HG03469 (cell line): Measurements from ENCODE around the gene BACH1.
"Not testable (repeated sequence)": the region's sequence is repeated elsewhere in the genome, so short reads cannot be mapped to it uniquely, and the experiment has no call there.

Source experiments
- ATAC-seq: cut with Tn5 transposase; IDR thresholded peaks from one replicate; pipeline ENCODE4 v1.9.1; 2021; ENCODE audit warnings: mild to moderate bottlenecking, moderate library complexity, moderate number of reproducible peaks; ENCODE audit not compliant: unreplicated experiment

Gene BACH1

DNA sequence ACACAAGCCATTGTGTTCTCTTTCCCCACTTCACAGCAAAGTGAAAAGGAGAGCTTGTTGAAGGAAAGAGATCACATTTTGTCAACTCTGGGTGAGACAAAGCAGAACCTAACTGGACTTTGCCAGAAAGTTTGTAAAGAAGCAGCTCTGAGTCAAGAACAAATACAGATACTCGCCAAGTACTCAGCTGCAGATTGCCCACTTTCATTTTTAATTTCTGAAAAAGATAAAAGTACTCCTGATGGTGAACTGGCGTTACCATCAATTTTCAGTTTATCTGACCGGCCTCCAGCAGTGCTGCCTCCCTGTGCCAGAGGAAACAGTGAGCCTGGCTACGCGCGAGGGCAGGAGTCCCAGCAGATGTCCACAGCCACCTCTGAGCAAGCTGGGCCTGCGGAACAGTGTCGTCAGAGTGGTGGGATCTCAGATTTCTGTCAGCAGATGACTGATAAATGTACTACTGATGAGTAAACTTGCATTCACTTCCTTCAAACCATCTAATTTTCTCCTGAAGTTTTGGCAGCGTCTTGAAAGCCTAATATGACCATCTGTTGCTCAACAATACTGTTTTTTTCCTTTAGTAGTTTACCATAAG is 43.7 kb downstream of the BACH1 start:
- ATAC-seq, result peak; percentile 69

DNA sequence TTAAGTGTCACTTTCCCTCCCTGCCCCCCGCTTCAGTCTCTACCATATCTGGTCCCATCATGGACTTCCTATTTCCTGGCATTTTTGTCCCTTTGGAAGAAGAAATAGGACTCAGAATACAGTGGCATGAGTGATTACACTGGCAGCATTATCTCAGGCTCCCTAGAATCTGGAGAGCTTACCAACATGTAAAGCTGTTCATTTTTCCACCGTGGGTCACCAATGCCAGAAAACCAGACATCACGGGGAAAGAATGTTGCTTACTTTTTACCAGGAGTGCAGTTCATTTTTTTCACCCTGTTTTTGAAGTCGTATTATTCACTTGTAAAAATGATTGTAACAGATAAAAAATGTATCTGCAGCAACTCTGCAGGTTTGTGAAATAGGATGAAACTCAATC is 44.8 kb downstream of the BACH1 start:
- ATAC-seq, result no peak

GRCh38 chr21:29346281-29346680 is 47.6 kb downstream of the BACH1 start:
- no peak for ATAC-seq

GRCh38 chr21:29346771-29347170 is 48.0 kb downstream of the BACH1 start:
- no peak for ATAC-seq

GRCh38 chr21:29347274-29347681 is 48.6 kb downstream of the BACH1 start:
- ATAC-seq, result no peak

DNA sequence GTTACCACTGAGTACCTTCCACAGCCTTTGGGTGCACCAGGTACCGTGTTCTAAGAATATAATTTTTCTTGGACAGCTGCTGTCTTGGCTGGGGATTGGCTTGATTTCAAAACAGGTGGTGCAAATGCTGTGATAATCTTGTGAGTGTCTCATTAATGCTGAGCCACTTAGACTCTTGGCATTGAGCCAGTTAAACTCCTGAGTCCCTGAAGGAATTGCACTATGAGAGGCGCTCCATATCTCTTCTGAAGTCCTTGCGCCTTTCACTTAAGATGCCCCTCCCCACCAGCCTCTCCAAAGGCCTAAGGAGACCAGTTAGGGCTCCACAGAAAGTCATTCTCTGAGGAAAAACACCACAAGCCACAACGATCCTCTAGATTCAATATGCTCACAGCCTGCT is 51.0 kb downstream of the BACH1 start:
- no peak for ATAC-seq

- no peak for ATAC-seq
These were observed 51.6 kb downstream of the BACH1 start for GRCh38 chr21:29350246-29350779.

DNA sequence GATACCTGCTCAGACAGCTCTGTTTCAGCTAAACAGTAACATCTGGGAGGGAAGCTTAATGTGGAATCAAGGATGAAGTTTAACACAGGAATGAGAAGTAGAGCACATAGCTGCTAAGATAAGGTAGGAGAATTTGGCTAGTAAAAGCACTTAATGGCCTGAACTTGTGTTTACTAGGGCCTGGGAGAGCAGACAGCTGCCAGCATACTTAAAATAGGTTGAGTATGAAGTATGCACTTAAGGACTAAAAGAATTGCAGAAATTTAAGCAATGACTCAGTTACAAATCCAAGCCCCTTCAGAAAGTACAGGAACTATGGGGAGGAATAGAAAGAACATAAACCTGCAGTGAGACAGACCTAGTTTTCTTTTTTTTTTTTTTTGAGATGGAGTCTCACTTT is 53.0 kb downstream of the BACH1 start:
- no peak for ATAC-seq

GRCh38 chr21:29355043-29355710 is 56.5 kb downstream of the BACH1 start:
- not testable (repeated sequence) for ATAC-seq

DNA sequence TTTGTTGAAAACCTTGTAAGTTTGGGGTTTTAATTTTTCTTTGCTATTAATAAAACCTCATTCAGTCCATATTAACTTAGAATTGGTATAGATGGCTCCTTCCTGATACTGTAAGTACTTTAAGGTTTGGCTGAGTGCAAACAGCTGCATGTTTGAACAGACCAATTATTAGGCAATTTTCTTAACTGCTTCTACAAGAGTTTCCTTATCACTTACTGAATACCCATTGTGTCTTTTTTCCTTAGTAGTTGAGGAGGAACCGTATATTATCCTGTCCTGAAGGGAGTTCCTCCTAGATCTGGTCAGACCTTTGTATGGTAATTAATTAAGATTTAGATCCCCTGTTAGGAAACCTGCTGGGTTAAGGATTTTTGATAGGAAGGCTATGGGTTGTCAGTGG is 57.6 kb downstream of the BACH1 start:
- not testable (repeated sequence) for ATAC-seq

GRCh38 chr21:29356810-29357209 is 58.1 kb downstream of the BACH1 start:
- not testable (repeated sequence) for ATAC-seq

- no peak for ATAC-seq
These were observed 61.0 kb downstream of the BACH1 start for GRCh38 chr21:29359718-29360117.

DNA sequence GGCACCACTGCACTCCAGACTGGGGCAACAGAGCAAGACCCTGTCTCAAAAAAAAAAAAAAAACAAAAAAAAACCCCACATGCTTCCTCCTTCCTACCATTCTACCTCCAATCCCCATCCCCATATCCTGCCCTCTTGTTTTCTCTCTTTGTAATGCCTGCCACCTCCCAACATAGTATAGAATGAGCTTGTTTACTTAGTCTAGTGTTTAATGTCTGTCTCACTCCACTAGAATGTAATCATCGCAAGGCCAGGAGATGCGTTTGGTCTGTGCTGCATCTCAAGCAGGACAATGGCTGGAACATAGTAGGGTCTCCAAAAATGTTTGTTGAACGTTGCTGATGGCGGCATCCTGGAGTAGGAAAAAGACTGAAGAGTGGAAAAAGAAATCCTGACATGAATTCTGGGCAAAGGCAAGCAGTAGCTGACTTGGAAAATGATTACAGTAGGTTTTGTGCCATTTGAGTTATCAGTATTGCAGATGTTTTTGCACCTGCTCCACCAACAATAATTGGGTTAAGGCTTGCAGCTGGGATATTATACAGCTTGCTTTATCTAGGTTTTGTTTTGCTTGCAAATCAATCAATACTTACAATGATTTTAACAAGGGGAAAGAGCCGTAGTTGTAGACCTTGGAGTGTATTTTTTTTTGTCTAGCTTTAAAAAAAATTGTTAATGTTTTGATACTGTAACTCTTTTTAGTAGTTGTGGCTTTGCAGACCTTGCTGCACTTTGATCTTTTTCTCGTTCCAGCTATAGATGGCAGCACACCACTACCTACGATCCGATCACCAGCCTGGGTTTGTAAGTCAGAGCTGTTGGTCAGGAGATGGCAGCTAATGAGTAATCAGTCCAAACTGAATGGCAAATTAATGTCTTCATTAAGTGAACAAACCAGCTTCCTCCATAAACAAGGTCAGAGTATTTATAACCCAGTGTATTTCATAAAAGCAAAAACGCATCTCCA is 62.4 kb downstream of the BACH1 start:
- no peak for ATAC-seq

DNA sequence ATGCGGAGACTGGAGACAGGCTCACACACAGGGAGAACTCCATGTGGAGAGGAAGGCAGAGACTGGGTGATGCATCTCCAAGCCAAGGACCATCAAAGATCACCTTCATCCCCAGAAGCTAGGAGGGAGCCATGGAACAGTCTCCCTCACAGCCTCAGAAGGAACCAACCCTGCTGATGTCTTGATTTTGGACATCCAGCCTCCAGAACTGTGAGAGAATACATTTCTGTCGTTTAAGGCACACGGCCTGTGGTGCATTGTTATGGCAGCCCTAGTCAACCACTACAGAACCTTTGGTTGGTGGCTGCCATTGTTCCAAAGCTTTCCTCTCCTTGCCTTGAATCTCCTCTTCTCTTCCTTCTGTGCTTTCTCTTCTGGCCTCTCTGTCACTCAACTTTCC is 64.0 kb downstream of the BACH1 start:
- ATAC-seq, result no peak

DNA sequence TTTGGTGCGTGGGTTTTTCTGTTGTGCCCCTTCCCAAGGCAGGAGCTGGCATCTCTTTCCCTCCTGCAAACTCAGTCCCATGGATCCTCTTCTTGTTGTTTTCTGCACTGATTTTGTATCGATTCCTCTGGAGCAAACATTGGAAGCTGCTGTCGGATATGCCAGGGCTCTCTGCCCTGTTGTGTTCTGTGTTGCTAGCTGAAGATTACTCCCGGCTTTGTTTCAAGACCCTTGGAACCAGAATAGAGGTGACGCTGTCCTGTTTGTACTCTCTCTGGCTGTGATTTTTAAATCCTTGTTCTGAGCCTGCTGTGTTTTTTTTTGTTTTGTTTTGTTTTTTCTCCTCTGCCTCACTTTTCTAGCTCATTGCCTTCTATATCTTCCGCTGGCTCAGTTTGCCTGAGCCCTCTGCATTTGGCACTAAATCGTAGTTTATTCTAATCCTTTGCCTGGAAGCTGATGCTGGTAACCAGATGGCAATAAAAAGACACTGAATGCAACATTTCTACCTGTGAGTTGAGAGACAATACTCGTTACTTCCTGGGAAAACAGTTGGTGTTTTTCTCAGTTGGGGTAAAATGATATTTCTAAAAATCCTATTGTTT is 67.0 kb downstream of the BACH1 start:
- no peak for ATAC-seq

GRCh38 chr21:29366532-29366931 is 67.8 kb downstream of the BACH1 start:
- no peak for ATAC-seq

DNA sequence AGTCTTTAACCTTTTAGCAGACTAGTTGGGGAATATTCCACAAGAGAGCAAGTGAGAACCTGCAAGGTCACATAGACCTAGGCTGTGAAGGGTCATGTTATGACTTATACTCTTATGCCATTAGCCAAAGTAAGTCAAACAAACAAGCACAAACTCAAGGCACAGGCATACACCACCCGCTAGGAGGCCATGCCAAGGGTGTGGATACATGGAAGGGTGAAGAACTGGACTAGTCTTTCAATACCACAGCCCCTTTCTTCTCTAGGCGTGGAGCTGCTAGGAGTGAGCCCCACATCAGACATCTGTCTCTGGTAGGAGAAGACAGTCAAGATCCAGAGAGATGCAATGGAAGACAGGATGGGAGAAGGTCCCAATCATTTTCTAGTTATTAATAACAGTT is 68.6 kb downstream of the BACH1 start:
- no peak for ATAC-seq

DNA sequence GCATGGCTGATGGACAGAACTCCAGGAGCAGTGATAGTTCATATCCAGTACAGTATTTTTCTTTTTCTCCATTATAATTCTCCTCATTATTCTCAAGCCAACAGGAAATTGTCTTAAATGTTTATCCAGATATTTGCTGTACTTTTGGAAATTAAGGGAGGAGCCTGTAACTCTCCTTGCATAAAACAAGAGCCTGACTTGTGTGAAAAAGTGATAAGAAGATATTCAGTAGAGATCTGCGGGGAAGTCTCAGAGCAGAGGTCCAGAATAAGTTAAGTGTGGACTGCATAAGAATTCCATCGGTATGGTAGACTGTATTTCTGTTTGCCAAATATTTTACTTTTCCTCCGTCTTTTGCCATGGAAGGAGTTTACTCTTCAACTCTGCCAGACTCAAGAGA is 70.2 kb downstream of the BACH1 start:
- ATAC-seq, result no peak

DNA sequence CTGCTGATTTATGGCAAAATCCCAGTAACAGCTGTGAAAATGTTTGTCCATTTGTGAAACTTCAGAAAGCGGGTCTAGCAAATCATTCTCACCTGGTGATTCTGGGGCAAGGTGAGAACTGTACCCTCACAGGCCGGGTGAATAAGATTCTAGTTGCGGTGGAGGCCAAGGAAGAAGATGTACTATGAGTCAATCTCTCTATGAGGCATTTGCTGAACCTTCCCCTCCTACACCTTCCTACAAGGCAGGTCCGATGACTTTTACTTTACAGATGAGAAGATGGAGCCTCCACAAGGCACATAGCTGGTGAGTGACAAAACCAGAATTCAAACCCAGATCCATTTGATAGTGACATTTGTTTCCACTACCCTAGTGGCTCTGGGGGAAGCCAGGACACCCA is 72.7 kb downstream of the BACH1 start:
- ATAC-seq, result no peak

GRCh38 chr21:29372063-29372802 is 73.5 kb downstream of the BACH1 start:
- peak; percentile 74 for ATAC-seq
